Measurements from ENCODE around the gene FN3K.
A peak's percentile ranks its signal among the peaks of the same experiment; 100 is the strongest.

FN3K gene

DNA sequence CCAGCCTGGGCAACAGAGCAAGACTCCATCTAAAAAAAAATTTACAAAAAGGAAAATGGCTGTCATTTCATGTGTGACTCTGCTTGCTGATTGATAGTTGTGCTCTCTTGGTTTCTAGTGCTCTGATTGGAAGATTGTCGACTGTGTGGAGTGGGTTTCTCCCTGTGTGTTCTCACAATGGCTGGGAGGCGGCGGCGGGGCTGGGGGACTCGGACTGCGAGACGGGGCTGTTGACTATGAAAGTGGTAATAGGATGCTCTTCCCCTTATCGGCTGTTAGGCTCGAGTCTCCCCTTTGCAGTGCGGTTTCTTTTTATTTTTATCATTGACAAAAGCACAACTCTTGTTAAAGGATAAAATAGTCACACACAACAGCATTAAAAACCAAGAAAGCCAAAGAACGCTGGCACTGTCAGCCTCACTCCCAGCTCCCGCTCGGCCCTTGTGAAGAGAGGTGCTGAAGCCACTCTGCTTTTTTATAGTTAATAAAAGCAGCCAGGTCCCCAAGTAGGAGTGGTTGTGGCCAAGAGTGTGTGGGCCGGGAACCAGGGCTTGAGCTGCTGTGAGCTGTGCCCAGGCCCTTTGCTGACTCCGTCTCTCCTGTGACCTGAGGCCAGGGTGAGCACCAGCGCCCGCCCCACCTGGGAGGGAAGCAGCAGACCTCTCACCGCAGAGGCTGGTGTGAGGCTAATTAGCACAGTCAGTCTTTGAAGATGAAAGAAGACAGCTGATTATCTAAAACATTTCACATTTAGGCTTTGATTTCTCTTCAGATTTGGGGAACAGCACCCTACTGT, 53.0 kb downstream of the FN3K start:
- no peak for TF ChIP-seq JUND (IDR thresholded peaks at IDR 0.05; ENCODE audit: low read depth)
- in situ Hi-C loops (cut with HindIII; ENCODE audit: low pct_unique_long_range_greater_than_20kb, low sequenced_read_pairs) = no loop called here
- DNase-seq (ENCODE audit: low read depth in 1 of 2, low spot score in 1 of 2) = no peak

DNA sequence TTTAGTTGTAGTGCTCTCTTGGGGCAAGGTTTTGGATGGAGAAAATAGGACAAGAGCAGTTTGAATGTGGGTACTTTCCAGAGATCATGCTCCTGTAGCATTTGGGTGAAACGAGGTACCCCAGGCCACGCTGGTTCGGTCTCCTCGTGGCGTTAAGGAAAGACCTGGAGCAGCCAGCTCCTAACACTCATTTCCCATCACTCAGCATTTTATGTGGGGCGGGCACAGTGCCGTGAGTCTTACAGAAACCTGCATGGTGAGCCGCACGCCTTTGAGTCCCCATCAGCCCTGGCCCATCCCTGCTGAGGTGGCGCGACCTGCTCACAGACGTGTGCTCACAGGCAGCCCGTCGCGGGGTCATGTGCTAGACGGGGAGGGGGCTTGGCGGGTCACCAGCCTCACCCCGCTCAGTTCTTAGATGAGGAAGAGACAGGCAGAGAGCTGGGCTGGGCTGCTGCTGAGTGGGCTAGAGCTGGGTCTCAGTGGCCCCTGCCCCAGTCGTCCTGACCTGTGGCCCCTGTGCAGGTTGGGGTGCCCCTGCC, 53.7 kb downstream of the FN3K start:
- in situ Hi-C loops (cut with HindIII; ENCODE audit: low pct_unique_long_range_greater_than_20kb, low sequenced_read_pairs) = no loop called here
- DNase-seq (ENCODE audit: low read depth in 1 of 2, low spot score in 1 of 2) = no peak
- TF ChIP-seq JUND (IDR thresholded peaks at IDR 0.05; ENCODE audit: low read depth) = no peak

DNA sequence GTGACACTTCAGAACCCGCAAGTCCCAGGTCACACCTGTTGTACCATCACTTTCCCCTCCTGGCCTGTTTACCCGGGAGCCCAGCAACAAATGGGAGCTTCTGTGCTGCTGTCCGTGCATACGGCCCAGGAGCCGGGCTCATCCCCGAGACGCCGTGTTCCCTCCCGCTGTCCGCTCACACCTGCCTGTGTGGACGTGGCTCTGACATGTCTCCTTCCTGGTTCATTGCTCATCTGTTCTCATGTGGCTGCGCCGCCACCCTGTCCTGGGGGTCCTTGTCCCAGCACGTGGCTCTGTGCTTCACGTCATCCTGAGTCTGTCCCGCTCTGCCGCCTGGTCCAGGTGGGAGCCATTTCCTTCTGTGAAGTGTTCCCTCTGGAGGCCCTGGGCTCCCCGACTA, 54.4 kb downstream of the FN3K start:
- no peak for DNase-seq (ENCODE audit: low read depth in 1 of 2, low spot score in 1 of 2)
- no peak for TF ChIP-seq JUND (IDR thresholded peaks at IDR 0.05; ENCODE audit: low read depth)
- in situ Hi-C loops (cut with HindIII; ENCODE audit: low pct_unique_long_range_greater_than_20kb, low sequenced_read_pairs) = no loop called here

DNA sequence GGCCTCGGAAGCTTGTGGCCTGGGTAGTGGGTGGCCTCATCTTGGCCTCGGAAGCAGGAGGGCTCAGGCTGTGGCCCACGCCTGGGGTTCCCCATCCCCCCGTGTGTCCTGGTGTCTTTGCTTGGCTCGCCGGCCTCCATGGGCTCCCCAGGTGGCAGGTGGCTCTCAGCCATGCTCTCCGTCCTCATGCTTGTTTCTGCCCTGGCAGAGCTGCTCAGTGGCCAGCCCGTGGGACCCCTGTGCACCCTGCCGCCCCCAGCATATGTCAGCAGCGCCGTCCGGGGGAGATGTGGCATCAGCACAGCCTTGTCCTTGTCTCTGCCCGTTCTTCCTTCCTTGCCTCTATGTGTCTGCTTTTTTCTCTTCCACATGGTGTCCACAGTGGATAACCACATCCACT, 55.0 kb downstream of the FN3K start:
- DNase-seq (ENCODE audit: low read depth in 1 of 2, low spot score in 1 of 2) = no peak
- in situ Hi-C loops (cut with HindIII; ENCODE audit: low pct_unique_long_range_greater_than_20kb, low sequenced_read_pairs) = no loop called here
- no peak for TF ChIP-seq JUND (IDR thresholded peaks at IDR 0.05; ENCODE audit: low read depth)

DNA sequence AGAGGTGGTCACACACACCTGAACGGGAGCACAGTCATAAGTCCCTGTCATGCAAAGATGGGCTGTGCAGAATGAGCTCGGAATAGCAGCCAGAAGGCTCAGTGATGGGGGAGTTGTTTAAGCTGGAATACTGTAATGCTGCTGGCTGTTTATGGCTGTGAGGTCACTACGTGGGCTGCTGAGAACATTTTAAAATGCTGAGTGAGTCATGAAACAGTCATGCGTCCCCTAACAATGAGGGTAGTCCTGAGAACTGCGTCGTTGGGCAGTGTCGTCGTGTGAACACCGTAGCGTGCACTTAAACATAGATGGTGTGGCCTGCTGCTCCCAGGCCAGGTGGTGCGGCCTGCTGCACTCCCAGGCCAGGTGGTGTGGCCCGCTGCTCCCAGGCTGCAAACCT, 56.1 kb downstream of the FN3K start:
- TF ChIP-seq JUND (IDR thresholded peaks at IDR 0.05; ENCODE audit: low read depth) = no peak
- no peak for DNase-seq (ENCODE audit: low read depth in 1 of 2, low spot score in 1 of 2)
- in situ Hi-C loops (cut with HindIII; ENCODE audit: low pct_unique_long_range_greater_than_20kb, low sequenced_read_pairs) = no loop called here

DNA sequence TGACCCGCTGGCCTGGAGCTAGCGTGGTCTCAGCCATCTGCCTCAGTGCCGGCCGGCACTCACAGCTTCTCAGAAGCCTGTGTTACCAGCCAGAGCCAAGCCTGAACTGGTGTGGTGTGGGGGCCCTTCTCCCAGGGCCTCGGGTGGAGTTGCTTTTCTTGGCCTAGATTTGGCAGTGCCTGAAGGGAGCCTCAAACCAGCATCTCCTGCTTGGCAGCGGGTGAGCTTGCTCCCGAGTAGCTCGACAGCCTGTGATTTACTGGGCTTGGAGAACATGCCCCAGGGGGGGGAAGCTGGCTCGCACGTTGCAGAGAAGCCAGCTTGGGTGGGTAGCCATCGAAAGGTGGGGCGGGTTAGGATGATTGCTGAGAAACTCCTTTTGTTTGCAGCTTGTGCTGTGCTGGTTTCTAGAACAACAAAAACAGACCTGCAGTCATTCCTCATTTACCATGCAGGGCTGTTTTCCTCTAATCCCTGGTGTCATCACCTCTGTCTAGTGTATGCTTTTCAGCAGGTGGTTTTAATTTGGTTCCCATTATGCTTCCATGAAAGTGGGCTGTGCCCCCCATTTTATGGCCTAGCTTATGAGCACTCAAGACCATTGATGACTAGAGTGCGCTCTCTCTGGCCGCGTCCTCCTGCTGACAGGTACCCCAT, 58.7 kb downstream of the FN3K start:
- in situ Hi-C loops (cut with HindIII; ENCODE audit: low pct_unique_long_range_greater_than_20kb, low sequenced_read_pairs) = no loop called here
- no peak for TF ChIP-seq JUND (IDR thresholded peaks at IDR 0.05; ENCODE audit: low read depth)
- DNase-seq (ENCODE audit: low read depth in 1 of 2, low spot score in 1 of 2) = peak in 1 of 2 experiments; percentile 58

DNA sequence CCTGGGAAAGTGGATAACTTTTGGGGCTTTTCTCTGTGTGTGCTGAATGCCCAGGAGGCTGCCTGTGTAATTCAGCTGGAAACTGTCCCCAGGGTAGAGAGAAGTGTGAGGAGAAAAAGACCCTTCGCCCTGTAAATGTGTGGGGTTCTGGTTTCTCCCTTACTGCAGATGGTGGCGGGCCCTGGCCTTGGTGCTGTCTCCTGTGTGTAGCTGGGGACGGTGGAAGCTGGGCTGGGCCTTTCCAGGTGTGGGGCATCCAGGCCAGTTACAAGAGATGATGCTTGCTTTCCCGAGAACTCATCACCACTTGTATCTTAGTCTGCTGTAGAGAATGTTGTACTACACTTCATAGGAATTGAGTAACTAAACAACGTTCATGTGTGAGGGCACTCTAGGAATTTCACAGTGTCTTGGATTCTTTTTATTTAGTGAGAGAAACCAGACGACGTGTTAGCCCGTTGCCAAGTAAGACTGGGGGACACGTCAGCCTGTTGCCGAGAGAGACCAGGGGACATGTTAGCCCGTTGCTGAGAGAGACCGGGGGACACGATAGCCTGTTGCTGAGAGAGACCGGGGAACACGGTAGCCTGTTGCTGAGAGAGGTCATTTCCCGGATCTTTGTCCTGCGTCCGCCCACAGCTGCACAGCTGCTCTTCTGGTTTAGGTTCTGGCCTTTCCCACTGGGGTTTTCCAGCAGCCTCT, 59.5 kb downstream of the FN3K start:
- no peak for DNase-seq (ENCODE audit: low read depth in 1 of 2, low spot score in 1 of 2)
- in situ Hi-C loops (cut with HindIII; ENCODE audit: low pct_unique_long_range_greater_than_20kb, low sequenced_read_pairs) = no loop called here
- TF ChIP-seq JUND (IDR thresholded peaks at IDR 0.05; ENCODE audit: low read depth) = no peak

DNA sequence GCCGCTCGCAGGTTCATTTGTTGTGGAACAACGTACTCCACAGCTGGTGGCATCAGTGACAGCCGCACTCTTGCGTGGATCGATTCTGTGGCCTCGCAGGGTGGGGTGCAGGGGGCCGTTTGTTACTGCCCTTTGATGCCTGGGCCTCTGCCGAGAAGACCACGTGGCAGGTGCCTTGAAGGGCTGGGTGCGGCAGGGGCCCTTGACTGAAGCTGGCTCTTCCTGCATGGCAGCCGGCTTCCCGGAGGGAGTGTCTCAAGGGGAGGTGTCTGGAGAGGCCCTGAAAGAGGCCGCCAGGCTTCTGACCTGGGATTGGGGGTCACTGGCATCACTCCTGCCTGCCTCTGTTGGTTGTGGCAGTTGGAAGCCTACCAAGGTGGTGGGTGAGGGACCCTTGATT, 60.2 kb downstream of the FN3K start:
- DNase-seq (ENCODE audit: low read depth in 1 of 2, low spot score in 1 of 2) = no peak
- no peak for TF ChIP-seq JUND (IDR thresholded peaks at IDR 0.05; ENCODE audit: low read depth)
- in situ Hi-C loops (cut with HindIII; ENCODE audit: low pct_unique_long_range_greater_than_20kb, low sequenced_read_pairs) = no loop called here

DNA sequence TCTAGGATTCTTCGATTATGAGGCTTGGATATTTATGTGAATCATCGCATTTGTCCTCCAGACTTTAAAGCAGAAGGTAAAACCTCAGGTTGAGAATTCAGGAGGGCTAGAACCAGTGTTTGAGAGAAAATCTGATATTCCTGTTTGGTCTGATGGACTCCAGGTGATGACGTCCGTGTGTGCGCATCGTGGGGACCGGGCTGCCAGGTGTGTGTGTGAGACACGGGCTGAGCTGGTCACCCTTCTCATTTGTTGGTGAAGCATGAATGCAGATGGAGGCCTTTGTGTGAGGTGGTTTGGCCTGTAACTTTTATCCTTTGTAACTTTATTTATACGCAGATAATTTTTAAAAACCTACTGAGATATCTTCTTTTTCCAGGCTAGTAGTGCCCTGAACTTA, 61.6 kb downstream of the FN3K start:
- in situ Hi-C loops (cut with HindIII; ENCODE audit: low pct_unique_long_range_greater_than_20kb, low sequenced_read_pairs) = no loop called here
- TF ChIP-seq JUND (IDR thresholded peaks at IDR 0.05; ENCODE audit: low read depth) = no peak
- DNase-seq (ENCODE audit: low read depth in 1 of 2, low spot score in 1 of 2) = no peak

DNA sequence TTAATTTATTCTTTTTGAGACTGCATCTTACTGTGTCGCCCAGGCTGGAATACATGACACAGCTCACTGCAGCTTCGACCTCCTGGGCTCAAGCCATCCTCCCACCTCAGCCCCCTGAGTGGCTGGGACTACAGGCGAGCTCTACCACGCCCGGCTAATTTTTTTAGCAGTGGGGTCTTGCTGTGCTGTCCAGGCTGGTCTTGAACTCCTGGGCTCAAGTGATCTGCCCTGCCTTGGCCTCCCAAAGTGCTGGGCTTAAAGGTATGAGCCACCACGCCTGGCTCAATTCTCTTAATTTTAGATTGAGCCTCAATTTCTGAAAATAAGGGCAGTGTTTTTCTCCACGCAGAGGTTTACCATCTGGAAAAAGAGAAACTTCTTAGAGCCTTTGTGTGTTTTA, 63.3 kb downstream of the FN3K start:
- no peak for DNase-seq (ENCODE audit: low read depth in 1 of 2, low spot score in 1 of 2)
- in situ Hi-C loops (cut with HindIII; ENCODE audit: low pct_unique_long_range_greater_than_20kb, low sequenced_read_pairs) = no loop called here
- TF ChIP-seq JUND (IDR thresholded peaks at IDR 0.05; ENCODE audit: low read depth) = no peak

DNA sequence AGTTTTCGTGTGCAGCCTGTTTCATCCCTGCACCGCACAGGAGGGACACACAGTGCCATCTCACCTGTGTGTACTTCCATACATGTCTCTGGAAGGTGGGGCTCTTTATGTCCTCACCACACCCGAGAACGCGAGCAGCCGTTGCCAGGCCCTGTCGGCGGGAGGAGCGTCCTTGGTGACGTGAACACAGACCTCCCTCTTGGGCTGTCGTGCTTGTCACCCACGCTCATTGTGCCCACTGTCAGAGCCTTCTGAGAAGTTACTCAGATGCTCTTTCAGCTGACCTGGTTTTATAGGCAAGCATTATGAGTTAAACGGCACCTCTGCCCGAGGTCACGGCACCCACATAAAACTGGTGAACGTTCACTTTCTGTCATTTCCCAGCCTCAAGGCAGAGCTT, 64.2 kb downstream of the FN3K start:
- no peak for DNase-seq (ENCODE audit: low read depth in 1 of 2, low spot score in 1 of 2)
- in situ Hi-C loops (cut with HindIII; ENCODE audit: low pct_unique_long_range_greater_than_20kb, low sequenced_read_pairs) = no loop called here
- no peak for TF ChIP-seq JUND (IDR thresholded peaks at IDR 0.05; ENCODE audit: low read depth)
